Measurements from ENCODE around the gene NPW. TPM values are rescaled to one million over a fixed set of nuclear protein-coding genes. Genes with fewer than 3 reads are reported as not detected.

NPW gene
- total and polyA plus RNA-seq, 2 of the 8 experiments (the other 6 are each of a cell fraction or from before 2014, with no cell fraction given), result 4.0 to 10.3 TPM

DNA sequence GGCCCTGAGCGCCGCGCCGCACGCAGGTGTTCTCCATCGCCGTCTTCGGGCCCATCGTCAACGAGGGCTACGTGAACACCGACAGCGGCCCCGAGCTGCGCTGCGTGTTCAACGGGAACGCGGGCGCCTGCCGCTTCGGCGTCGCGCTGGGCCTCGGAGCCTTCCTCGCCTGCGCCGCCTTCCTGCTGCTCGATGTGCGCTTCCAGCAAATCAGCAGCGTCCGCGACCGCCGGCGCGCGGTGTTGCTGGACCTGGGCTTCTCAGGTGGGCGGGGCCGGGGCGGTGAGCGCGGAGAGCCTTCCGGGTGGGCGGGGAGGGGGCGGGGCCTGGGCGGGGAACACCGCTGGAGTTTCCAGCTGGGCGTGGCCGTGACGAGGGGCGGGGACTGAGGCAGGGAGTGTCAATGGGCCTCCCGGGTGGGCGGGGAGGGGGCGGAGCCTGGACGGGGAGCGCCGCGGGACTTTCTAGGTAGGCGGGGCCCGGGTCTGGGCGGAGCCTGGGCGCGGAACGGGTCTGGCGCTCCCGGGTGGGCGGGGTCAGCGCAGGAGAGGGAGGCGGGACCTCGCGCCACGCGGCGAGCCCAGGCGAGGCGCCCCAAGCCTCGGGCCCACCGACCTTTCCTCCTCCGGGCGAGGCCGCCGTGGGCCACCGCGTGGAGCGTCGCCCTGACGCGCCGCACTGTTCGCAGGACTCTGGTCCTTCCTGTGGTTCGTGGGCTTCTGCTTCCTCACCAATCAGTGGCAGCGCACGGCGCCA lies 27.5 kb upstream of the NPW start (continued):
- TF ChIP-seq SUZ12 (IDR thresholded peaks at IDR 0.05; ENCODE audit: low read length) (no peak), FOSL1 (IDR thresholded peaks at IDR 0.05; ENCODE audit: insufficient read depth, low read depth, low read length) (no peak), HDAC6 (IDR thresholded peaks at IDR 0.05; ENCODE audit: low read depth, low read length) (no peak), YY1 (IDR thresholded peaks at IDR 0.05; ENCODE audit: low read depth, low read length) (no peak), POU5F1 (IDR thresholded peaks at IDR 0.05; ENCODE audit: low read depth, low read length) (no peak), GABPA (IDR thresholded peaks at IDR 0.05; ENCODE audit: borderline replicate concordance, insufficient read depth, low read length) (0 out of 2 replicates have a peak, but pooled peaks have one; percentile 24), CHD2 (IDR thresholded peaks at IDR 0.05; ENCODE audit: low read length) (no peak), EGR1 (IDR thresholded peaks at IDR 0.05; ENCODE audit: borderline replicate concordance, low read depth, low read length) (no peak), NRF1 (IDR thresholded peaks at IDR 0.05; ENCODE audit: low read depth, low read length) (no peak), POLR2A (IDR thresholded peaks at IDR 0.05; ENCODE audit: control extremely low read depth in 1 of 2, low read depth in 2 of 2, low read length in 2 of 2) (peak in 1 of 2 experiments; percentile 88; a peak in 2 of 3 replicates), MAX (IDR thresholded peaks at IDR 0.05) (peak; percentile 97), KDM4A (IDR thresholded peaks at IDR 0.05; ENCODE audit: low read depth, low read length, severe bottlenecking) (peak; percentile 96), CREB1 (IDR thresholded peaks at IDR 0.05) (peak; percentile 37), SP2 (IDR thresholded peaks at IDR 0.05; ENCODE audit: low read length) (no peak), SIN3A (conservative IDR thresholded peaks at IDR 0.05 in 1 of 2, IDR thresholded peaks at IDR 0.05 in 1 of 2; ENCODE audit: low read depth in 1 of 2, low read length in 2 of 2) (no peak), SIX5 (IDR thresholded peaks at IDR 0.05; ENCODE audit: low read depth, low read length) (no peak), CBX5 (IDR thresholded peaks at IDR 0.05; ENCODE audit: low read depth, low read length) (no peak), POLR2AphosphoS5 (IDR thresholded peaks at IDR 0.05; ENCODE audit: low read depth, low read length) (peak; percentile 78), RBBP5 (IDR thresholded peaks at IDR 0.05; ENCODE audit: borderline replicate concordance, low read depth, low read length) (no peak; the same call in none of the 2 replicates), TCF12 (IDR thresholded peaks at IDR 0.05; ENCODE audit: low read depth, low read length) (no peak)
- TF ChIP-seq, protein P1, sequence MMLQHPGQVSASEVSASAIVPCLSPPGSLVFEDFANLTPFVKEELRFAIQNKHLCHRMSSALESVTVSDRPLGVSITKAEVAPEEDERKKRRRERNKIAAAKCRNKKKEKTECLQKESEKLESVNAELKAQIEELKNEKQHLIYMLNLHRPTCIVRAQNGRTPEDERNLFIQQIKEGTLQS (IDR thresholded peaks at IDR 0.05; ENCODE audit: insufficient read depth, low read depth, low read length), result no peak
- TF ChIP-seq, protein P2, sequence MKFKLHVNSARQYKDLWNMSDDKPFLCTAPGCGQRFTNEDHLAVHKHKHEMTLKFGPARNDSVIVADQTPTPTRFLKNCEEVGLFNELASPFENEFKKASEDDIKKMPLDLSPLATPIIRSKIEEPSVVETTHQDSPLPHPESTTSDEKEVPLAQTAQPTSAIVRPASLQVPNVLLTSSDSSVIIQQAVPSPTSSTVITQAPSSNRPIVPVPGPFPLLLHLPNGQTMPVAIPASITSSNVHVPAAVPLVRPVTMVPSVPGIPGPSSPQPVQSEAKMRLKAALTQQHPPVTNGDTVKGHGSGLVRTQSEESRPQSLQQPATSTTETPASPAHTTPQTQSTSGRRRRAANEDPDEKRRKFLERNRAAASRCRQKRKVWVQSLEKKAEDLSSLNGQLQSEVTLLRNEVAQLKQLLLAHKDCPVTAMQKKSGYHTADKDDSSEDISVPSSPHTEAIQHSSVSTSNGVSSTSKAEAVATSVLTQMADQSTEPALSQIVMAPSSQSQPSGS (IDR thresholded peaks at IDR 0.05; ENCODE audit: low read length), result no peak
